NOMO-1 treated with dmso at 0.1 percent for 144 hours (cell line): Measurements from ENCODE around the gene DNAJB11.
"Not testable (repeated sequence)": the region's sequence is repeated elsewhere in the genome, so short reads cannot be mapped to it uniquely, and the experiment has no call there.

ENCODE experiments used
- DNase-seq: peaks from one replicate; lab custom pipeline; 2025; ENCODE audit not compliant: unreplicated experiment; lab: John Stamatoyannopoulos, UW

The DNAJB11 gene

DNA sequence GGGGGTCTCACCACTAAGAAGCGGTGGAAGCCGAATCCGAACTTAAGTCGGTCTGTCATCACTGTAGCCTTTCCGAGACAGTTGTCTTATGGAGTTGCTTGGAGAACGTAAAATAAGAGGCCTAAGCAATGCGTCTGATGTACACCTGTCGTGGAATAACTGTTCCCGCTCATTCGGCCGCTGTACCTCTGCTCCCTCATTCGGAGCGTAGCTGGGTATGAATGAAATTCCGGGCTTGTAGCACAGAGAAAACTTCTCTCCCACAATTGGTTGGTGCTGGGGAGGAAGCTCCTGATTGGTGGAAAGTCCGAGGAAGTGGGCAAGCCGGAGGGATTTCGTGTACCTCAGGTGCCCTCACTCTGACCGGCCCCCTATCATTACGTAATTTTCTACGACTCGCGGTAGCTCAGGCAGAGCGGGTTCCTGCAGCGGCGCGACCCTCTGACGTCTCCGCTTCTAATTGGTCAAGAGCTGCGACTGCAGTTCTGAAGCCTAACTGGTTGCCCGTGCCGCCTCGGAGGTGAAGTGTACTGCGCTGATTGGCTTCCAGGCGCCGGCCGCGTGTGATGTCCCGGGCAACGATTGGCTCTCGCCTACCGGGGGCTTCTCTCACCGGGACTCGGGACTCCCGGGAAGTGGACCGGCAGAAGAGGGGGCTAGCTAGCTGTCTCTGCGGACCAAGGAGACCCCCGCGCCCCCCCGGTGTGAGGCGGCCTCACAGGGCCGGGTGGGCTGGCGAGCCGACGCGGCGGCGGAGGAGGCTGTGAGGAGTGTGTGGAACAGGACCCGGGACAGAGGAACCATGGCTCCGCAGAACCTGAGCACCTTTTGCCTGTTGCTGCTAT lies at the start of gene DNAJB11:
TSS of gene DNAJB11 (plus strand) at position 625 of the 845 bp plus-strand sequence. CDS start at position 803, 178 bp downstream.
- peak; percentile 100 for DNase-seq

DNA sequence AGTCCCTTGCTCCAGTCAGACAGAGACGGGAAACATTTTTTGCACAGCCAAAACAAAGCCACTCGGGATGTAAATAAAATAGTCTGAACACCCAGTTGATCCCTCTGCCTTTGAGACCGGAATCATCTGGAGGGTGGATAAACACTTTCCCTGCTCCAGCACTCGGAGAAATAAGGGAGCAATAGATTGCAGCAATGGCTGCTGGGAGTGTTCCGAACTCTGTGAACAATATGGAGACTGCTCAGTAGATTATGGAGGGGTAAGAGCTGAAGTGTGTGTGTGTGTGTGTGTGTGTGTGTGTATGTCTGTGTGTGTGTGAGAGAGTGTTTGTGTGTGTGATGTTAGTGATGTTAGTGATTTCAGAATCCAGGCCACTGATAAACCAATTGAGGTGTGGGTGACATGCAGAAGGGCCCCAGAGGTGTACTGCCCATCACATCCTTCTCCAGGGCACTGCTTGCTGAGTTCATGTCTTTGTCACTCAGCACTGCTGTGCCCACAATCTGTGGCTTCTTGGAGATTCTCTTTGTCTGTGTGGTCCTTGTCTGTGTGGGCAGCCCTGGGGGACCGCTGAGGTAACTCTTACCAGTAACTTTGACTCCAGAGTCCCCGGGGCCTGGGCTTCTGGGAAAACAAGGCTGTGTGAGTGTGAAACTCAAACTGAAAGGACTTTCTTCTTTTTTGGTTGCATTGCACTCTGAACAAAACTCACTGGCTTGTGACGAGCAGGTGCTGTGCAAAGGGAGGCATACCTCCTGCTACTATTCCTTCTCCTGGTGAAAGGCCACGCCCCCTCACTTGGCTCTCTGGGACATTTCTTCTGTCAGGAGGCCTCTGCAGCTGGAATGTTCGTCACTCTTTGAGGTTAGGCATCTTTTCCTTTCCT lies 49.3 kb upstream of the DNAJB11 start:
- DNase-seq = no peak

DNA sequence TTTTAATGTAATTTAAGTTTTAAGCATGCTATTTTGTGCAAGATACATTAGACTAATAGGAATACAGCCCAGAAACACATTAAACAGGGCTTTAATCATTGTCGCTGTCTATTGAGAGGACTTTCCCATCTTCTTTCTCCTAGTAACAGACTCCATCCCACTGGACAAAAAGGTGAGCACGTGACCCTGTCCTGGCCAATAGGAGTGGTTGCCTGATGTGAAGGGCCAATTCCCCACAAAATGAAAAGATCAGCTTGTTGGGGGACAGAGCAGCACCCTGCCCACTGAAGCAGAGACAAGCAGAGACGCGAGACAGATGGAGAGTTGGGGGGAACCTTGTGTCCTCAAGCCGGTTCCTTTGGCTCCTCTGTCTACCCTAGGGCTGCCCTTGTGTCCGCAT lies 47.5 kb upstream of the DNAJB11 start:
- no peak for DNase-seq

DNA sequence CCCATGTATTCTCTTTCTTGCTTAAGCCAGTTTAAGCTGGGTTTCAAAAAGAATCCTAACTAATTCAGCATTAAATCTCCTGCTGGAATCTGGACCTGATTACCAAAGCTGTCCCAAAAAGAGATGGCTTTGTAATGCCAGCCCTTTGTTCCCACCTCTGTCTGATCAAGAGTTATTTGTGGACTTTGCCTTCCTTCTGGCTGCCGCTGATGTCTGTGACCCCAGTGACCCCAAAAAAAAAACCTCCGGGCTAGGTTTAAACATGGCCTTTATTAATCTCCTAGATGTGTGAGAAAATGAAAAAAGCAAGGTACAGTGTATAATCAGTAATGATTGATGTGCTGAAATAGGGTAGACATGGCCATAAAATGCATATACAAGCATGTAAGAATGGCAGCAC lies 47.1 kb upstream of the DNAJB11 start:
- no peak for DNase-seq

DNA sequence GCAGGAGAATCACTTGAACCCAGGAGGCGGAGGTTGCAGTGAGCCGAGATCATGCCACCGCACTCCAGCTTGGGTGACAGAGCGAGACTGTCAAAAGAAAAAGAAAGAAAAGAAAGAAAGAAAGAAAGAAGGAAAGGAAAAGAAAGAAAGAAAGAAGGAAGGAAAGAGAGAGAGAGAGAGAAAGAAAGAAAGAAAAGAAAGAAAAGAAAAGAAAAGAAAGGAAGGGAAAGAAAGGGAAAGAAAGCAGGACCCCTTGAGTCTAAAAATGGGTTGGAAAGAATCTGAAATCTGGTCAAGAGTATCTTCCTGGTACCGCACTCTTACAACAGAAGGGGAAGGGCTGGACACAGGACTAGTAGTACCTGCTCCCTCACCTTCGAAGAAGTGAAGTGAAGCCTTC lies 45.9 kb upstream of the DNAJB11 start:
- DNase-seq = no peak

DNA sequence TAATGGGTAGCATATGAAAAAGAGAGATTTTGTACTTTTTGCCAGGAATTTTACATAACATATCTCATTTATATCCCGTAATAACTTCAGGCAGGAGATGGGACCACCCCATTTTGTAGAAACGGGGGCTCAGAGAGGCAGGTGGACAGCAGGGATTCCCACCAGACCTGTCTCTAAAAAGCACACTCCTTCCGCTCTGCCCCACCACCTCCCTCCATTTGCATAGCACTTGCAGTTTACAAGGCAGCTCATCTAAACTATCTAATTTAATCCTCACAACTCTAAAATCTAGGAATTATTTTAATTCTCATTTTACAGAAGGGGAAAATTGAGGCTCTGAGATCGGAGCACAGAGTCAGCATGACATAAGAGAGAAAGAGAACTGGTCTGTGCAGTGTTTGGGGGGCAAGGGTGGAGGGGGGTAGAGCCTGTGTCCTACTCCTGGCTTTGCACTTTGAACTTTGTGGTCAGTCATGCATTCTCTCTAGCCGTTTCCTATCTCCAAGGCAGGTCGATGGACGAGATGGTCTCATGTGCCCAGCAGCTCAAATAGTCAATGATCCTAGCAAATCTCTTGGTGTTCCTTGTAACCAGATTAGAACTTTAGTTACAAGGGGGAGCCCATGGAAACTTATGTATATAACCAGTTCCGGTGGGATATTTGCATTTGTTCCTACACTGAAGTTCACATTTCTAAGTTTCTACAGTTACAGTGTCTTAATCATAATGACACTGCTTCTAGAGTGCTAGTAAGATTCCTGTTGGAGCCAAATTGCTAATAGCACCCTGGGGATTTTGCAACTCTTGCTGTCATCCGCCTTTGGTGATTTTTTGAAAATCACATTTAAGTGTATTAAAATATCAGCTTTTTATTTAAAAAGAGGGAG lies 44.9 kb upstream of the DNAJB11 start:
- DNase-seq = no peak

DNA sequence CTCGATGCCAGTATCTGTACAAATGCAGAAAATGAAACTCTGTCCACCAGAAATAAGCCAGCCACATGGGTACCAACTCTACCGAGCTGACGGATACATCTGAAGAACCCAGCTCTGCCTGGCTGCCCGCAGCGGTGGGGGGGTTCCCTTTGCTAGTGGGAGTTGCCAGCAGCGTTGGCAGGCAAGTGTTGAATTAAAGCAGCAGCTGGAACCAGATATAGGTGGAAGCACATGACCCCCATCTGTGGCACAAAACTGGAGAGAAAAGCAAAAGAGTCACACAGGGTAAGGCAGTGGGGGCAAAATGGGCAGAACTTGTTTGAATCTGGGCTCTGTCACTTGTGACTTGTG lies 44.3 kb upstream of the DNAJB11 start:
- no peak for DNase-seq

DNA sequence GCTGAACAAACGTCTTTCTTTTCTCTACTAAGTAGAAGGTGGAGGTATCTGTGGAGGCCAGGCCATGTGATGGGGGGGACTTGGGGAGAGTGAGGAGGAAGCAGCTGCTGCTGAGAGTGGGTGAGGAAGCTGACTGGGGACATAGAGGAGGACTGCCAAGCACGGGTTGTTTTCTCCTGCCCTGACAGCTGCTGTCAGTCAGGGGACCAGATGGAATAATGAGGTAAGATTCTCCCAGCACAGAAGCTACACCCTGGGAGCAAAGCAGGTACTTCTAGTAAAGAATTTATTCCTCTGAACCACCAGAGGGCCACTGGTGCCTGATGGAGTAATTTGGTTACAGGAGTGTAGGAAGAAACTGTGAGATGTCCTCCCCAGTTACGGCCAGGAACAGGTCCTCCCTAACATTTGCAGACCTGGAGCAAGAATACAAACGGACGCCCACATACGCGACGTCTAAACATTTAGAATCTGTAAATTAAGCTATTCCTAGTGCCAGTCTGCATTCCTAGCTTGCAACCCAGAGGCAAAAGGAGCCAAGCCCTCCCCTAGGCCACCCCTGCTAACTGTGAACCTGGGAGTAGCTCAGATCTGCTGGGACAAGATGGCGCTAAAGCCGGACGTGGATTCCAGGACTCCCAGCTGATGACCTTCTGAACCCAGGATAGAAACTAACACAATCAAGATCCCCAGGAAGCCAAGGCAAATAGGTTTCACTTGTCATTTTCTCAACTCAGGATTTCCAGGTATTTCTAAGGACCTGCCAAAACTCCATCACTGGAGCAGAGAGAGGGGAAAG lies 41.1 kb upstream of the DNAJB11 start:
- DNase-seq = no peak

DNA sequence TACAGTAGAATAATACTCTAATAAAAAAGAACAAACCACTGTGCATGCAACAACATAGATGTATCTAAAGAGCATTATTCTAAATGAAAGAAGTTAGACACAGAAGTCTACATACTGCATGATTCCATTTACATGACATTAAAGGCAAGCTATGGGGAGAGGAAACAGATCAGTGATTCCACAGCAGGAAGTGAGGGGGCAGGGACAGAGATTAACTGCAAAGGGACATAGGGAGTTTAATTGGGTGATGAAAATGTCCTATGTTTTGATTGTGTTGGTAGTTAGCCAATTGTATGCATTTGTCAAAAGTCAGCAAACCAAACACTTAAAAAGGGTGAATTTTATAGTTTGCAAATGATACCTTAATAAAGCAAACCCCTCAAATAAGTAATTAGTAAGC lies 40.1 kb upstream of the DNAJB11 start:
- DNase-seq = no peak

DNA sequence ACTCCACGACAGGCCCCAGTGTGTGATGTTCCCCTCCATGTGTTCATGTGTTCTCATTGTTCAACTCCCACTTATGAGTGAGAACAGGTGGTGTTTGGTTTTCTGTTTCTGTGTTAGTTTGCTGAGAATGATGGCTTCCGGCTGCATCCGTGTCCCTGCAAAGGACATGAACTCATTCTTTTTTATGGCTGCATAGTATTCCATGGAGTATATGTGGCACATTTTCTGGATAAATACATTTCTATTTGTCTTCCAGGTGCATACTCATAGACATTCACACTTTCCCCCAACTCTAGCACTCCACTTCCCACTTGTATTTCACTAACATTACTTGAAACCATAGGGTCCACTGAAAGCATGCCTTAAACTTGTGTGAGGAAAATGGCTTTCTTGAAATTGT lies 38.8 kb upstream of the DNAJB11 start:
- not testable (repeated sequence) for DNase-seq

DNA sequence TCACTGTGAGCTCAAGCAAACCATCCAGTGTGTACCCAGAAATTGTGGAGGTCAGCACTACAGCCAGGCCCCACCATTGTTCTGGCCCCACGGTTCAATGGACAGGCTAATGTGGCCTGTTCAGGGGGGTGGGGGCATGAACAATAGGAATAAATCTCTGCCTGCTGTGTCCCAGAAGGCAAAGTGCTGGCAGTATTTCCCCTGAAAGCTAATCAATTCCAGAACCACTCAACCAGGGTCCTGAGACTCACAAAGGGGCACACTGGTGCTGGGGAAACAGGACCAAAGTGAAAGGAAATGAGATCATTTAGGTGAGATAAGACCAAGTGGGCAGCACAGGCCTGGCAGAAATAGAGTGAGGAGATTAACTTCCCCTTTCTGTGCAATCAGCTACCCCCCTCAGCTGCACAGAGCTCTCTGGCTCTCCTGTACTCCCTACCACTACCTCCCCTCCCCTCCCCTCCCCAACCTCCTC lies 37.9 kb upstream of the DNAJB11 start:
- peak; percentile 36 for DNase-seq

DNA sequence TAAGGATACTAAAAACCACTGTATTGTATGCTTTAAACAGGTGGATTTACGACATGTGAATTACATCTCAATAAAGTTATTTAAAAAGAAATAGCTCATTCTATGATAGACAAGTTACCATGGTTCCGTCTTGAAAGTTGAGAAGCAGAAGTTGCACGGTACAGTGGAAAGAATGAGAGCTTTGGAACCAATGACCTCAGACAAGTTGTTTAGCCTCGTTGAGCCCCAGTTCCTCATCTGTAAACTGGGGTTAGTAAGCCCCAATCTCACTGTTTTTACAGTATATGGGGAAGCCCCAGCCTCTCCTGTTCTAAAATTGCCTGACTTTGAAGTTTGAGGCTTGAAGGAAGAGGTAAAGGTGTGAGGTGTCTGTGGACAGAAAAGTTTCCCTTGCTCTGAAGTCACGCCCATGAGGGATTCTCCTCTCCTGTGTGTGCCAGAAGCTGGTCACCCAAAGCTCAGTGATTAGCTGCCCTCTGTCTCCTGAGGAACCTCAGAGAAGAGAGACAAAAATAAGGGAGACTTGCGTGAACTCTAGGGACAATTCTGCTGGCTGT lies 36.3 kb upstream of the DNAJB11 start:
- peak; percentile 77 for DNase-seq

DNA sequence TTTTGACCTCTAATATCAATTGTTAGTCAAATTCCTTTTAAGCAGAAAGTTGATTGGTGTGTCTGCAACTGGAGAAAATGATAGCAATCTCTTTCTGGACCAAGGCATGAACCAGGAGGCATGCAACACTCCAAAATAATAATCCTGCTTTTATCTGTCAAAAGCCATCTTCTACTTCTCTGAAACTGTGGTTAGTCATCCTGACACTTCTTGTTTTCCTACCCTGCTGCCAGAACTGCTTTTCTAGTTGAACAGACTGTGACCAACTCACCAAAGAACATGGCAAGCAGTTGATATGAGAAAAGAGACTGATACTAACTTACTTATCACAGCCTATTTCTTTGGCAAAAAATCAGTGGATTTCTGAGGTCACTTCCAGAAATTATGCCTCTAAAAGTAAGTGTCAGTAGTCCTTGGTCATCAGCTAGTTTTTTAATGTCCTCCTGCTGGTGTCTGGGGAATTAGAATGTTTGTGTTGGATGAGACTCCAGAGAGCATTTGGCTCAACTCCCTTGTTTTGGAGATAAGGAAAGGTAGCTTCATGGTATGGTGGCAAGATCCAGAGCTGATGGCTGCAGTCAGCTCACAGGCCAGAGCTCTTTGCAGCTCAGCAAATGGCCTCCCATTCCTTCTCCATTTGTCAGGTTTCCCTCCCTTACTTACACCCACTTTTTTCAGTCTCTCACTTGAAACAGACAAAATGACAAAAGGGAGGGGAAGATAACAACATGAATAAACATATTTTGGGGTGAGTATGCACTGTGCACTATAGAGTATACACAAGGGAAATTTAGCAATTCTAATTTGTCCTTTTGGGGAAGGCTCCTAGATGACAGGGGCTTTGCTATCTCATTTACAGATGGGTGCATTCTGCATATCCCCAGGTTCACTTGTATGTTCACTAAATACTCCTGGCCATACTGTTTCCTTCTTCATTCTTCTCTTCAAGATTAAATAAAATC lies 33.4 kb upstream of the DNAJB11 start:
- DNase-seq = no peak

DNA sequence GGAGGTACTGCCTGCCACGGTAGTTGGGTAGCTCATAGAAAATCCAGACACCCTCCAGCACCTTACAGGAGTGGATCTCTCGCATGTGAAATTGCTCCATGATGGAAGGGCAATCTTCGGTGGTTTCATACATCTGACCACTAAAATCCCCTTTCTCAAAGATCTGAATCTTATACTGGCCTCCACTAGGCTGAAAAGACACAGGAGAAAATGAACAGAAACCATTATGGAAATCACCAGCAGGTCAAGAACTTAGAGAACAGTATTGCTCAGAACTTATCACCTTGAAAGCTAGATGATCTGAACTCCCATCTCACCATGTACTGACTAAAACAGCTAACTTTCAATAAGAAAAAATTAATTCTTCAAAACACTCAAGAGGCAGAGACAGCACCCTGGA lies 31.7 kb upstream of the DNAJB11 start:
- DNase-seq = no peak

DNA sequence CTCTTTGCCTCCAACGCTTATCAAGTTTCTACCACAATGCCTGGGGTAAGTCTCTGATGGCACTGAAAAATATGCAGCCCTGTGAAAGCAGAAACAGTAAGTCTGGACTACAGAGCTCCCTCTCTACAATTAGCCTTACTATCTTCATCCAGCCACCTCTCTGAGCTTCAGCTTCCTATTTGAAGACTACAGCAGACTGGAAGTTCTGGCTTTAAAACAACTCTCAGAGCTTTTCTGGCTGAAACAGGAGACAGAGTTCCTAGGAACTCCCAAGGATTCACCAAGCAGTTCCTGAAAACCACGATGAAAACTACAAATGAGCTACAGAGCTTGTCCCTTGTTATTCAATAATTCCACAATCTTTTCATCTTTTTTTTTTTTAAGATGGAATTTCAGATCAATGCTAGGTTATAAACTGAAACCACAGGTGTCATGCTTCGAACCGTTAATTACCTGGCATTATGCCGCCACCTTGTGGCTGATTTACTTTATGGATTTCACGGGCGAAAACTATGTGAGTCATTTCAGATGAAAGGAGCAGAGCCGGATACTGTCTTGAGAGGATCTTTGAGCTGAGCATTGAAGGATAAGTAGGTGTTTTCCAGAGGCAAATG lies 30.2 kb upstream of the DNAJB11 start:
- peak; percentile 6 for DNase-seq

DNA sequence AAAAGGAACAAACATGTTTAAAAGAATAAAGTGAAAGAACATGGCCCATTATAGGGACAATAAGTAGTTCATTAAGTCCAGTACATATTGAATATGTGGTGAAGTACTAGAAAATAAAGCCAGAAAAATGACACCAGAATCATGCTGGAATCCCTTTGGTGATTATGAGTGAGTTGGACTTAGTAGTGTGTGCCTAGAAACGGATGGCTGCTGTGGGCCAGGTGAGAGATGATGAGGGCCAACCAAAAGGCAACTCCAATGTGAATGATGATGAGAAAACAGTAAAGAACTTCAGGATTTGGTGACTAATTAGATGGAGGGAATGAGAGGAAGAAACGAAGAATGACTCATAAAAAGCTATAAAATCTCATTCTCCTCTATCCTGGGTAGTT lies 29.7 kb upstream of the DNAJB11 start:
- no peak for DNase-seq

DNA sequence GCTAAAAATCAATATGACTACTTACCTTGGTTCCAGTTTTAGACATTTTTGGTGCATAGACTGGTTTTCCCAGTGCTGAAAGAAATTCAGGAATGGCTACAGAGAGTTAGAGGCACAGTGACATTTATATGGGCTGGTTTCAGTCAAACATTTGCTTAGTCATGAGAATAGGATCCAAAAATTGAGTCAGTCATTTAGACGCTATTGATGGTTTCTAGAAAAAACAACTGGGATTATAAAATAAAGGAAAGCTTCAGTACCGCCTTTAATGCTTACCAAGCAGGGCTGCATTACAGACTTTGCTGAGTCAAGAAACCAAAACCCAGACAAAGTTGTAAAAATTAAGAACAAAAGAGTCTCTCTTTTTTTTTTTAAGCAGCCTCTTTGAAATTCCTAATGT lies 26.2 kb upstream of the DNAJB11 start, which contains the start of gene CRYGS:
TSS of gene CRYGS (minus strand) at position 100 of the 400 bp plus-strand sequence. CDS start at position 46, 54 bp downstream.
- no peak for DNase-seq

DNA sequence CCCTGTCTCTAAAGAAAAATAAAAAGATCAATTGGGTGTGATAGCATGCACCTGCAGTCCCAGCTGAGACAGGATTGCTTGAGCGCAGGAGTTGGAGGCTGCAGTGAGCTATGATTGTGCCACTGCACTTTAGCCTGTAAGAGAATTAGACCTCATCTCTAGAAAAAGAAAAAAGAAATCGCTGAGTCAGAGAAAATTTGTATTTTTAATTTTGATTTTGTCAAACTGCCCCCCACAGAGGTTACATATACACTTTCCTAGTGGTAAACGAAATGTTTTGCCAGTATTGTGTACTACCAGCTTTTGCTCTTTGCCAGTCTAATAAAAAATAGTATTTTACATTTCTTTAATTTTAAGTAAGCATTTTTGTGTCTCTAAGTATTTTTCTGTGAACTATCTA lies 21.0 kb upstream of the DNAJB11 start:
- no peak for DNase-seq
